KMS-11 (cell line): ENCODE results near the gene CCDC177.

Experiments used
- H2AFZ ChIP-seq: fragments of 200-600 bp; sonication (generic); 2 replicates; pipeline ENCODE4 v1.6.1; 2016; ENCODE audit warnings: antibody characterized with exemption, mixed run types, low read depth
- H3K27ac ChIP-seq: fragments of 200-600 bp; sonication (generic); 2 replicates; pipeline ENCODE4 v1.6.1; 2016; ENCODE audit warnings: mild to moderate bottlenecking, mixed run types
- H3K27me3 ChIP-seq: fragments of 200-600 bp; sonication (generic); 2 replicates; pipeline ENCODE4 v1.6.1; 2017; ENCODE audit warnings: mild to moderate bottlenecking, low read depth, mixed run types, moderate library complexity; ENCODE audit not compliant: insufficient read depth
- H3K36me3 ChIP-seq: fragments of 200-600 bp; sonication (generic); 2 replicates; pipeline ENCODE4 v1.6.1; 2017; ENCODE audit warnings: mild to moderate bottlenecking, mixed run types; ENCODE audit not compliant: insufficient read depth
- H3K4me1 ChIP-seq: fragments of 200-600 bp; sonication (generic); 2 replicates; pipeline ENCODE4 v1.6.1; 2016; ENCODE audit warnings: mild to moderate bottlenecking, low read depth, mixed run types; ENCODE audit not compliant: poor library complexity, severe bottlenecking
- H3K4me2 ChIP-seq: fragments of 200-600 bp; sonication (generic); 2 replicates; pipeline ENCODE4 v1.7.0; 2016; ENCODE audit warnings: mild to moderate bottlenecking, mixed run types
- H3K4me3 ChIP-seq: fragments of 200-600 bp; sonication (generic); IDR thresholded peaks from 2 replicates; pipeline ENCODE4 v1.6.1; 2017; ENCODE audit warnings: low read depth, low read length, mixed read lengths; ENCODE audit not compliant: insufficient read depth
- H3K79me2 ChIP-seq: fragments of 200-600 bp; sonication (generic); 2 replicates; pipeline ENCODE4 v1.6.1; 2016; ENCODE audit warnings: low read depth, mixed run types; ENCODE audit not compliant: insufficient read depth
- H3K9ac ChIP-seq: fragments of 200-600 bp; sonication (generic); 2 replicates; pipeline ENCODE4 v1.6.1; 2016; ENCODE audit warnings: mild to moderate bottlenecking, mixed run types
- H4K20me1 ChIP-seq: fragments of 200-600 bp; sonication (generic); 2 replicates; pipeline ENCODE4 v1.6.1; 2016; ENCODE audit warnings: mild to moderate bottlenecking, mixed run types; ENCODE audit not compliant: insufficient read depth
- TF ChIP-seq, protein P1 (sequence below): fragments of 200-600 bp; sonication (generic); conservative IDR thresholded peaks from 2 replicates; pipeline ENCODE4 v1.6.1; 2017; ENCODE audit warnings: low read depth, mild to moderate bottlenecking, antibody characterized with exemption, low read length, moderate library complexity, mixed read lengths

The CCDC177 gene

DNA sequence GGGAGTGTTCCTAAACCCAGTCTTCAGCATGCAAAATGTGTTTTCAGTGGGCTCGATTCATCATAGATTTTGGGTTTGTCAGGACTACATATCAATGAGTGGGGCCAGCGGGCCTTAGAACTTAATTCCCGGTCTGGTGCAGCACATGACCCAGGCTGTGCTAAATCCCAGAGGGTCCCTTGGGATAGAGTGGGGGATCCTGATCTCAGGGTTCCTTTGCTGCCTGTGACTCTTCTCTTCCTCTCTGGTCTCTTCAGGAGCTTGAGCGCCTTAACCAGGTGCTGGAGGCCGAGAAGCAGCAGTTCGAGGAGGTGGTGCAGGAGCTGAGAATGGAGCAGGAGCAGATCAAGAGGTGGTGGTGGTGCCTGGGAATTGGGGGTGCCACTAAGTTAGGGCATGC lies 52.6 kb downstream of the CCDC177 start:
- no peak overlapping the region for H3K27ac ChIP-seq

More for the DNA sequence above, 52.6 kb downstream of the CCDC177 start:
- Histone ChIP-seq H3K4me1 (no peaks in the 10 kb centered on the region), H3K9ac (no peak overlapping the region), H3K4me3 (no peak overlapping the region), H3K4me2 (no peak overlapping the region), H2AFZ (no peak overlapping the region), H3K27me3 (no peaks in the 10 kb centered on the region), H3K79me2 (no peaks in the 10 kb centered on the region), H4K20me1 (no peaks in the 10 kb centered on the region), H3K36me3 (no peaks in the 10 kb centered on the region)
- TF ChIP-seq, protein P1, sequence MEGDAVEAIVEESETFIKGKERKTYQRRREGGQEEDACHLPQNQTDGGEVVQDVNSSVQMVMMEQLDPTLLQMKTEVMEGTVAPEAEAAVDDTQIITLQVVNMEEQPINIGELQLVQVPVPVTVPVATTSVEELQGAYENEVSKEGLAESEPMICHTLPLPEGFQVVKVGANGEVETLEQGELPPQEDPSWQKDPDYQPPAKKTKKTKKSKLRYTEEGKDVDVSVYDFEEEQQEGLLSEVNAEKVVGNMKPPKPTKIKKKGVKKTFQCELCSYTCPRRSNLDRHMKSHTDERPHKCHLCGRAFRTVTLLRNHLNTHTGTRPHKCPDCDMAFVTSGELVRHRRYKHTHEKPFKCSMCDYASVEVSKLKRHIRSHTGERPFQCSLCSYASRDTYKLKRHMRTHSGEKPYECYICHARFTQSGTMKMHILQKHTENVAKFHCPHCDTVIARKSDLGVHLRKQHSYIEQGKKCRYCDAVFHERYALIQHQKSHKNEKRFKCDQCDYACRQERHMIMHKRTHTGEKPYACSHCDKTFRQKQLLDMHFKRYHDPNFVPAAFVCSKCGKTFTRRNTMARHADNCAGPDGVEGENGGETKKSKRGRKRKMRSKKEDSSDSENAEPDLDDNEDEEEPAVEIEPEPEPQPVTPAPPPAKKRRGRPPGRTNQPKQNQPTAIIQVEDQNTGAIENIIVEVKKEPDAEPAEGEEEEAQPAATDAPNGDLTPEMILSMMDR, result no peak
